ENCODE results near the gene ZNF514. TPM values are rescaled to one million over a fixed set of nuclear protein-coding genes. Genes with fewer than 3 reads are reported as not detected.
A peak's percentile ranks its signal among the peaks of the same experiment; 100 is the strongest.

ZNF514 gene
- total and polyA plus RNA-seq, 7 donors = 6.4 to 15.3 (median 13.9) TPM

DNA sequence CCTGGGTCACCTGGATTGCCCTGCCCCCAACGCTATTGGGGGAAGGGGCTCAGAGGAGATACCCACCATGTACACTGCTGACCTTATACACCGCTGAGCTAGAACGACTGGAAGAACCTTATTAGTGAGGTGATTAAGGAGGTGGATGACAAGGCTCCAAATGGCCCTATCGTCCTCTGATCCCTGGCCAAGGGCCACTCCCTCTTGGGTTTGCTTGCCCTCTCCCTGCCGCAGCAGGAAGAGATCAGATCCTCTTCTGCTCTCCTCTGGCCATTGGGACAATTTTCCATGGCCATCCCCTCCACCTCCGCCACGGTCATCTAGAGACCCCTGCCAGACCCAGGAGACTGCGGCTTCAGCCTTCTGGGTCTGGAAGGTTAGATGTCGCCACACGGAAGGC is 1.2 kb downstream of the ZNF514 start:
- Histone ChIP-seq H3K4me1 (peaks cover 10% of the 10 kb centered on the region), H3K36me3 (ENCODE audit: insufficient read depth in 1 of 2, low read depth in 1 of 2) (peaks cover 20 to 37% of the 10 kb centered on the region in 2 donors), H3K27ac (peak overlapping the region; percentile 69), H3K9me3 (peaks cover 7% of the 10 kb centered on the region), H3K4me3 (peak overlapping the region; percentile 71), H3K27me3 (ENCODE audit: insufficient read depth in 3 of 3, low read length in 2 of 3) (no peaks in the 10 kb centered on the region)
- DNase-seq (no peak), ATAC-seq (peak in 1 of 4 donors; percentile 15)
- 35 to 44% (median 43%) methylated on average over 10 of the region's 10 CpGs for WGBS, 3 donors
- TF ChIP-seq, protein P1, sequence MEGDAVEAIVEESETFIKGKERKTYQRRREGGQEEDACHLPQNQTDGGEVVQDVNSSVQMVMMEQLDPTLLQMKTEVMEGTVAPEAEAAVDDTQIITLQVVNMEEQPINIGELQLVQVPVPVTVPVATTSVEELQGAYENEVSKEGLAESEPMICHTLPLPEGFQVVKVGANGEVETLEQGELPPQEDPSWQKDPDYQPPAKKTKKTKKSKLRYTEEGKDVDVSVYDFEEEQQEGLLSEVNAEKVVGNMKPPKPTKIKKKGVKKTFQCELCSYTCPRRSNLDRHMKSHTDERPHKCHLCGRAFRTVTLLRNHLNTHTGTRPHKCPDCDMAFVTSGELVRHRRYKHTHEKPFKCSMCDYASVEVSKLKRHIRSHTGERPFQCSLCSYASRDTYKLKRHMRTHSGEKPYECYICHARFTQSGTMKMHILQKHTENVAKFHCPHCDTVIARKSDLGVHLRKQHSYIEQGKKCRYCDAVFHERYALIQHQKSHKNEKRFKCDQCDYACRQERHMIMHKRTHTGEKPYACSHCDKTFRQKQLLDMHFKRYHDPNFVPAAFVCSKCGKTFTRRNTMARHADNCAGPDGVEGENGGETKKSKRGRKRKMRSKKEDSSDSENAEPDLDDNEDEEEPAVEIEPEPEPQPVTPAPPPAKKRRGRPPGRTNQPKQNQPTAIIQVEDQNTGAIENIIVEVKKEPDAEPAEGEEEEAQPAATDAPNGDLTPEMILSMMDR (IDR thresholded peaks at IDR 0.05) = no peak
- intact Hi-C loops (cut with DNase I) = loop anchor here (2.0 kb wide), 2 partner anchors 36 to 38 kb away; partner anchors contain the start of gene MRPS5 (in 1 of the 2)

- no peak for DNase-seq
- H3K36me3 ChIP-seq (ENCODE audit: insufficient read depth in 1 of 2, low read depth in 1 of 2) = peaks cover 45 to 73% of the 10 kb centered on the region in 2 donors
- H3K4me3 ChIP-seq = no peak overlapping the region
- no peaks in the 10 kb centered on the region for H3K4me1 ChIP-seq
- peaks cover 95% of the 10 kb centered on the region for H3K9me3 ChIP-seq
- ATAC-seq = no peak
- 98% methylated on average over 6 of the region's 6 CpGs for WGBS, 3 donors
- TF ChIP-seq, protein P1 (IDR thresholded peaks at IDR 0.05) = no peak
- no peaks in the 10 kb centered on the region for H3K27me3 ChIP-seq (ENCODE audit: insufficient read depth in 3 of 3, low read length in 2 of 3)
- intact Hi-C loops (cut with DNase I) = no loop called here
- H3K27ac ChIP-seq = no peak overlapping the region
These were observed 10.2 kb downstream of the ZNF514 start for GRCh38 chr2:95149397-95149984.

DNA sequence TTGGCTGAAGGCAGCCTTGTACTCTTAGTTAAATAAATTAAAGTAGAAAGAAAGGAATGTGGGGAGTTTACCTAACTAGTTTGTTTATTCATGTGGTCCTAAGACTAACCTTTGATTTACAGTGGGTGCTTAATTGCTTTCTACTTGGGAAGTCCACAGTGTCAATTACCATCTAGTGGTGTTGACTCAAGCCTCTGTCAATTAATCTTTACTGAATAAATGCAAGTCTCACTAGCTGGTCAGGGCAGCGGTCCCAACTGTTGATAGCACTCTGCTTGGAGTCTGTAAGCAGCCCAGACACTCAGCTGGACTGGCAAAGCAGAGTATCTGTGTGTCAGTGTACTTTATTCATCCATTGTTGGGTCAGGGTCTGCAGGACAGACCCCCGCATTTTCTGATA is 15.8 kb downstream of the ZNF514 start:
- WGBS, 3 donors = 96 to 99% (median 97%) methylated on average over 2 of the region's 2 CpGs

GRCh38 chr2:95138702-95139101 is 20.9 kb downstream of the ZNF514 start:
- no peaks in the 10 kb centered on the region for H3K4me1 ChIP-seq
- no peak overlapping the region for H3K4me3 ChIP-seq
- TF ChIP-seq, protein P1 (IDR thresholded peaks at IDR 0.05) = no peak
- intact Hi-C loops (cut with DNase I) = no loop called here
- no peak for ATAC-seq
- peaks cover 0 to 4% of the 10 kb centered on the region in 2 donors for H3K36me3 ChIP-seq (ENCODE audit: insufficient read depth in 1 of 2, low read depth in 1 of 2)
- no peaks in the 10 kb centered on the region for H3K27me3 ChIP-seq (ENCODE audit: insufficient read depth in 3 of 3, low read length in 2 of 3)
- H3K27ac ChIP-seq = no peak overlapping the region
- H3K9me3 ChIP-seq = peaks cover 69% of the 10 kb centered on the region
- WGBS, 3 donors = 68 to 83% (median 80%) methylated on average over 1 of the region's 1 CpG
- no peak for DNase-seq

More for the DNA sequence above, 15.8 kb downstream of the ZNF514 start:
- TF ChIP-seq, protein P1 (IDR thresholded peaks at IDR 0.05) = no peak
- H3K4me3 ChIP-seq = no peak overlapping the region
- H3K4me1 ChIP-seq = no peaks in the 10 kb centered on the region
- no peak for DNase-seq
- ATAC-seq = no peak
- no peak overlapping the region for H3K27ac ChIP-seq
- peaks cover 4 to 17% of the 10 kb centered on the region in 2 donors for H3K36me3 ChIP-seq (ENCODE audit: insufficient read depth in 1 of 2, low read depth in 1 of 2)
- H3K9me3 ChIP-seq = peaks cover 81% of the 10 kb centered on the region
- H3K27me3 ChIP-seq (ENCODE audit: insufficient read depth in 3 of 3, low read length in 2 of 3) = no peaks in the 10 kb centered on the region
- intact Hi-C loops (cut with DNase I) = no loop called here

DNA sequence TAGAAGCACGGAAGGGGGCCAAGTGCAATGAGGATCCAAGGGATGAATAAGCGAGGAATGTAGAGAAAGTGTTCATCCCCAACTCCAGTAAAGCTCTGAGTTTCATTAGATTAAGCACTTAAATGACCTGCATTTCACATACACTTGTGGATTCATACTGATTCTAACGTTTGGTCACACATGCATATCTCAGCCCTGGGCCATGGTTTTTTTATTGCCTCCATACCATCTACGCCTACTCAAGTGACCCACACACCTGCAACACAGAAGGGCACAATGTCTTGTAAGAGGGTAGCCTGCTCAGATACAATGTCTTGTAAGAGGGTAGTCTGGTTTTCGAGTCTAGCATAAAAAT is 37.5 kb downstream of the ZNF514 start:
- Histone ChIP-seq H3K27ac (peak overlapping the region; percentile 97), H3K9me3 (no peaks in the 10 kb centered on the region), H3K4me3 (peak overlapping the region; percentile 92), H3K36me3 (ENCODE audit: insufficient read depth in 1 of 2, low read depth in 1 of 2) (peaks cover 3 to 12% of the 10 kb centered on the region in 2 donors), H3K4me1 (peaks cover 25% of the 10 kb centered on the region), H3K27me3 (ENCODE audit: insufficient read depth in 3 of 3, low read length in 2 of 3) (no peaks in the 10 kb centered on the region)
- 26 to 35% (median 29%) methylated on average over 5 of the region's 5 CpGs for WGBS, 3 donors
- ATAC-seq = no peak
- DNase-seq = no peak
- intact Hi-C loops (cut with DNase I) = loop anchor here in 1 of 2 donors (2.0 kb wide), 1 partner anchor 37 kb away; the partner anchor contains the start of gene ZNF514
- TF ChIP-seq, protein P1 (IDR thresholded peaks at IDR 0.05) = no peak
